GM12878 (cell line): ENCODE results near the gene LUM. TPM values are rescaled to one million over a fixed set of nuclear protein-coding genes. Genes with fewer than 3 reads are reported as not detected.

ENCODE experiments used
- ATAC-seq: fragments of 200-7000 bp; cut with Tn5 transposase; 3 replicates; pipeline ENCODE4 v1.9.1; 2020; ENCODE audit warnings: mild to moderate bottlenecking, moderate library complexity
- BruUV-seq: library from RNA; stranded (reverse); fragments of 400-500 nt; replicated peaks from 2 replicates; lab custom pipeline; 2021; lab: Mats Ljungman, UMichigan
- CTCF ChIA-PET: fragments of 300-600 bp; sonication (Branson Sonifier 250); formaldehyde crosslinking; extraction: SDS; loops from one replicate; lab custom pipeline; 2021; ENCODE audit warnings: inconsistent platforms; lab: Yijun Ruan, JAX
- POLR2A ChIA-PET: fragments of 350-600 bp; formaldehyde crosslinking; extraction: SDS; loops from one replicate; lab custom pipeline; 2021; ENCODE audit warnings: inconsistent platforms; lab: Charles Lee
- RAD21 ChIA-PET: fragments of 300-600 bp; sonication (Branson Sonifier 250); formaldehyde crosslinking; loops from one replicate; lab custom pipeline; 2023; ENCODE audit warnings: antibody characterized with exemption; ENCODE audit not compliant: unreplicated experiment; lab: Charles Lee
- SMC1A ChIA-PET: fragments of 300-600 bp; sonication (Branson Sonifier 250); formaldehyde crosslinking; loops from one replicate; lab custom pipeline; 2023; ENCODE audit not compliant: unreplicated experiment, uncharacterized antibody; lab: Charles Lee
- DNase-seq: peaks from one replicate; pipeline ENCODE4 v3.0.0-alpha.2; 2011; ENCODE audit warnings: low read depth, low spot score
- FAIRE-seq: peaks from 3 replicates; lab custom pipeline; 2011; peaks lifted over from hg19 to GRCh38; lab: Jason Lieb, UNC
- H2AFZ ChIP-seq: 2 replicates; pipeline ENCODE4 v1.6.0; 2011; ENCODE audit warnings: low read depth, low read length, control low read depth; ENCODE audit not compliant: control insufficient read depth
- H3K27ac ChIP-seq: 2 replicates; pipeline ENCODE4 v1.5.1; 2011; ENCODE audit warnings: control low read depth; ENCODE audit not compliant: control insufficient read depth, insufficient read depth
- H3K27me3 ChIP-seq, 2 experiments: replicated peaks in 1 of 2; 2 replicates each; pipeline versions ENCODE4 v1.6.0 to v1.6.1; 2011; ENCODE audit warnings: low read length in 1 of 2; ENCODE audit not compliant: control insufficient read depth in 2 of 2, insufficient read depth in 2 of 2
- H3K36me3 ChIP-seq, 2 experiments: 2 replicates each; pipeline ENCODE4 v1.5.1; 2011; ENCODE audit warnings: low read length in 1 of 2; ENCODE audit not compliant: control insufficient read depth in 2 of 2, insufficient read depth in 2 of 2
- H3K4me1 ChIP-seq: 2 replicates; pipeline ENCODE4 v1.6.1; 2011; ENCODE audit warnings: mild to moderate bottlenecking, low read length, moderate library complexity, mixed read lengths; ENCODE audit not compliant: control insufficient read depth, insufficient read depth
- H3K4me2 ChIP-seq: 2 replicates; pipeline ENCODE4 v1.6.0; 2011; ENCODE audit warnings: control low read depth; ENCODE audit not compliant: control insufficient read depth, insufficient read depth
- H3K4me3 ChIP-seq: fragments of 200-600 bp; sonication (generic); 2 replicates; pipeline ENCODE4 v1.5.1; 2016
- H3K79me2 ChIP-seq: 2 replicates; pipeline ENCODE4 v1.6.0; 2011; ENCODE audit warnings: low read length; ENCODE audit not compliant: control insufficient read depth, insufficient read depth
- H3K9ac ChIP-seq: 2 replicates; pipeline ENCODE4 v1.8.0; 2011; ENCODE audit warnings: low read length, control low read depth, mixed read lengths; ENCODE audit not compliant: control insufficient read depth, insufficient read depth
- H3K9me3 ChIP-seq: replicated peaks from 3 replicates; pipeline ENCODE4 v1.5.1; 2011; ENCODE audit warnings: mild to moderate bottlenecking, low read length; ENCODE audit not compliant: control insufficient read depth, insufficient read depth
- H4K20me1 ChIP-seq: 2 replicates; pipeline ENCODE4 v1.6.0; 2011; ENCODE audit not compliant: control insufficient read depth, insufficient read depth
- BHLHE40 ChIP-seq, 2 experiments: fragments of 450-650 bp in 1 of 2; IDR thresholded peaks; 2 replicates each; pipeline ENCODE4 v1.6.1; 2011 to 2017; ENCODE audit warnings: low read depth in 2 of 2, borderline replicate concordance in 1 of 2, improper control_type of control experiment in 1 of 2, low read length in 1 of 2, mild to moderate bottlenecking in 1 of 2
- CBX5 ChIP-seq: sonication (generic); IDR thresholded peaks from 2 replicates; pipeline ENCODE4 v1.6.1; 2016; ENCODE audit warnings: low read depth, moderate library complexity, mild to moderate bottlenecking, inconsistent platforms
- E2F4 ChIP-seq: IDR thresholded peaks from 2 replicates; pipeline ENCODE4 v1.6.1; 2012; ENCODE audit warnings: low read depth, low read length, improper control_type of control experiment
- ESRRA ChIP-seq: IDR thresholded peaks from 2 replicates; pipeline ENCODE4 v1.6.1; 2012; ENCODE audit warnings: mild to moderate bottlenecking, low read length, improper control_type of control experiment
- FOS ChIP-seq: IDR thresholded peaks from 3 replicates; pipeline ENCODE4 v1.6.1; 2011; ENCODE audit warnings: borderline replicate concordance; ENCODE audit not compliant: insufficient read length; ENCODE audit errors: extremely low read depth
- HCFC1 ChIP-seq: fragments of 150-350 bp; IDR thresholded peaks from 2 replicates; pipeline ENCODE4 v1.6.1; 2014; ENCODE audit warnings: low read length
- HDGF ChIP-seq: fragments of 450-650 bp; IDR thresholded peaks from 2 replicates; pipeline ENCODE4 v1.6.1; 2016; ENCODE audit warnings: antibody characterized with exemption
- KAT2A ChIP-seq: conservative IDR thresholded peaks from 2 replicates; pipeline ENCODE4 v1.6.1; 2011; ENCODE audit warnings: low read depth, low read length; ENCODE audit not compliant: control insufficient read depth
- LARP7 ChIP-seq: fragments of 450-650 bp; IDR thresholded peaks from 2 replicates; pipeline ENCODE4 v1.6.1; 2017; ENCODE audit warnings: mild to moderate bottlenecking
- MEF2A ChIP-seq: IDR thresholded peaks from 2 replicates; pipeline ENCODE4 v1.6.1; 2011; ENCODE audit warnings: low read depth, mild to moderate bottlenecking, low read length, moderate library complexity; ENCODE audit not compliant: insufficient read depth
- MTA2 ChIP-seq: fragments of 450-650 bp; IDR thresholded peaks from 2 replicates; pipeline ENCODE4 v1.6.1; 2016; ENCODE audit warnings: low read depth, mild to moderate bottlenecking, moderate library complexity
- PAX8 ChIP-seq: fragments of 450-650 bp; IDR thresholded peaks from 2 replicates; pipeline ENCODE4 v1.6.1; 2017; ENCODE audit warnings: mild to moderate bottlenecking, moderate library complexity
- SREBF2 ChIP-seq: IDR thresholded peaks from 2 replicates; pipeline ENCODE4 v1.6.1; 2012; ENCODE audit warnings: mild to moderate bottlenecking, low read length
- USF1 ChIP-seq: IDR thresholded peaks from 2 replicates; pipeline ENCODE4 v1.6.1; 2011; ENCODE audit warnings: borderline replicate concordance, low read depth, mild to moderate bottlenecking, moderate library complexity, mixed read lengths, low read length; ENCODE audit not compliant: insufficient read depth; ENCODE audit errors: extremely low read length
- YBX1 ChIP-seq: fragments of 450-650 bp; IDR thresholded peaks from 2 replicates; pipeline ENCODE4 v1.6.1; 2016; ENCODE audit warnings: antibody characterized with exemption
- ZNF384 ChIP-seq: IDR thresholded peaks from 2 replicates; pipeline ENCODE4 v1.6.1; 2012; ENCODE audit warnings: low read depth, mild to moderate bottlenecking, low read length, improper control_type of control experiment, borderline replicate concordance
- ZNF622 ChIP-seq: fragments of 450-650 bp; IDR thresholded peaks from 2 replicates; pipeline ENCODE4 v1.6.1; 2017; ENCODE audit warnings: mild to moderate bottlenecking, inconsistent platforms
- in situ Hi-C: fragments of 300-500 bp; cut with MboI; formaldehyde crosslinking; loops from 9 replicates; pipeline ENCODE4 v1.14.3; 2018; ENCODE audit warnings: mixed read lengths
- intact Hi-C: fragments of 100-400 bp; cut with micrococcal nuclease; formaldehyde crosslinking; loops from one replicate; pipeline ENCODE4 v1.14.2; 2022; ENCODE audit not compliant: unreplicated experiment
- polyA plus RNA-seq, 11 experiments: library from polyadenylated mRNA; depleted of rRNA in 4 of 11; unstranded in 6 of 11; stranded (reverse) in 5 of 11; fragments of >200 nt; fragmentation: Nextera tagmentation in 4 of 11; fragmentation: Illumina TruSeq in 1 of 11; extraction: Ambion mirVana in 4 of 11; extraction: Trizol in 1 of 11; gene quantifications; 1 replicate in 1 of 11; 2 replicates in 10 of 11; pipeline versions ENCODE4 v1.2.1 to v1.2.3, GENCODE V29; 2011 to 2016; ENCODE audit warnings: inconsistent platforms in 2 of 11, missing spikeins in 2 of 11, low read depth in 1 of 11
- total RNA-seq, 4 experiments: library from RNA; depleted of rRNA in 3 of 4; stranded (reverse); fragments of >200 nt in 3 of 4; fragmentation: Illumina TruSeq in 1 of 4; extraction: Trizol in 1 of 4; gene quantifications; 2 replicates each; pipeline versions ENCODE4 v1.2.1 to v1.2.3, GENCODE V29; 2013 to 2021
- TF ChIP-seq, protein P1 (sequence below): fragments of 450-650 bp; conservative IDR thresholded peaks from 2 replicates; pipeline ENCODE4 v1.6.1; 2017; ENCODE audit warnings: mild to moderate bottlenecking, moderate library complexity
- TF ChIP-seq, protein P2 (sequence below): IDR thresholded peaks from 2 replicates; pipeline ENCODE4 v1.6.1; 2011; ENCODE audit warnings: low read depth, mild to moderate bottlenecking, low read length, moderate library complexity, borderline replicate concordance; ENCODE audit errors: extremely low read depth

LUM gene
- total and polyA plus RNA-seq, 10 of the 15 experiments (the other 5 are each of a cell fraction or from before 2014, with no cell fraction given): 0.09 to 0.31 TPM; not detected in 8

GRCh38 chr12:91111366-91112325 lies at the start of gene LUM (continued):
- no peak for TF ChIP-seq ZNF384

DNA sequence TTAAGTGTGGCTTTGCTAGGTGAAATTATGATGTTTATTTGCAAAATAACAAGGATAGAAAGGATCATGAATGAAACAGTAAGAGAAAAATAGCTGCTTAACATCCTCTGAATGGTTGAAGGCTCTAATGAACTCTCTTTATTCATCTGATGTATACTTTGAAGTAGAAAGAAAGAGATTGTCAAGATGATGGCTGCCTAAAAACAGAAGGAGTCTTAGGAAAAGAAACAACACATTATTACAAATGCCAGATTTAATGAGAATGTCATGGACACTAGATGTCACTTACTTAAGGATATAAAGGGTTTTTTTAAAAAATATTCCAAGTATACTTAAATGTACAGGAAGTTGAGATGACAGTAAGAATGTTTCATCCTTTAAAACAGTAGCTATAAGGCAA lies 49.7 kb upstream of the LUM start:
- no TSS peak for BruUV-seq

More for the DNA sequence above, 49.7 kb upstream of the LUM start:
- Histone ChIP-seq H3K36me3 (no peaks in the 10 kb centered on the region), H3K27me3 (no peaks in the 10 kb centered on the region), H3K4me3 (no peak overlapping the region), H4K20me1 (no peaks in the 10 kb centered on the region), H3K79me2 (no peaks in the 10 kb centered on the region), H3K9me3 (no peaks in the 10 kb centered on the region), H3K4me2 (no peak overlapping the region), H3K9ac (no peak overlapping the region)
- in situ Hi-C loops (no loop called here), intact Hi-C loops (no loop called here)
- ChIA-PET RAD21 (no interaction called here), POLR2A (interaction anchor here (0.5 kb wide), 1 partner anchor 1172 kb away, joined by 4 read pairs; no protein-coding TSS in a partner anchor)
- ATAC-seq: no peak
- no peak for DNase-seq
- TF ChIP-seq MTA2 (no peak), YBX1 (no peak), PAX8 (no peak), E2F4 (no peak), MEF2A (no peak), ZNF622 (no peak), HCFC1 (no peak), CBX5 (no peak), HDGF (no peak), USF1 (no peak), ESRRA (no peak), FOS (no peak), SREBF2 (no peak), KAT2A (no peak), LARP7 (no peak), BHLHE40 (IDR thresholded peaks at IDR 0.05; ENCODE audit: borderline replicate concordance in 1 of 2, low read depth in 2 of 2, low read length in 1 of 2) (no peak)
- TF ChIP-seq, protein P1, sequence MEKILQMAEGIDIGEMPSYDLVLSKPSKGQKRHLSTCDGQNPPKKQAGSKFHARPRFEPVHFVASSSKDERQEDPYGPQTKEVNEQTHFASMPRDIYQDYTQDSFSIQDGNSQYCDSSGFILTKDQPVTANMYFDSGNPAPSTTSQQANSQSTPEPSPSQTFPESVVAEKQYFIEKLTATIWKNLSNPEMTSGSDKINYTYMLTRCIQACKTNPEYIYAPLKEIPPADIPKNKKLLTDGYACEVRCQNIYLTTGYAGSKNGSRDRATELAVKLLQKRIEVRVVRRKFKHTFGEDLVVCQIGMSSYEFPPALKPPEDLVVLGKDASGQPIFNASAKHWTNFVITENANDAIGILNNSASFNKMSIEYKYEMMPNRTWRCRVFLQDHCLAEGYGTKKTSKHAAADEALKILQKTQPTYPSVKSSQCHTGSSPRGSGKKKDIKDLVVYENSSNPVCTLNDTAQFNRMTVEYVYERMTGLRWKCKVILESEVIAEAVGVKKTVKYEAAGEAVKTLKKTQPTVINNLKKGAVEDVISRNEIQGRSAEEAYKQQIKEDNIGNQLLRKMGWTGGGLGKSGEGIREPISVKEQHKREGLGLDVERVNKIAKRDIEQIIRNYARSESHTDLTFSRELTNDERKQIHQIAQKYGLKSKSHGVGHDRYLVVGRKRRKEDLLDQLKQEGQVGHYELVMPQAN: no peak
- TF ChIP-seq, protein P2, sequence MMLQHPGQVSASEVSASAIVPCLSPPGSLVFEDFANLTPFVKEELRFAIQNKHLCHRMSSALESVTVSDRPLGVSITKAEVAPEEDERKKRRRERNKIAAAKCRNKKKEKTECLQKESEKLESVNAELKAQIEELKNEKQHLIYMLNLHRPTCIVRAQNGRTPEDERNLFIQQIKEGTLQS: no peak
- TF ChIP-seq, all 136 proteins: peak for 0
- ChIA-PET CTCF (interaction anchor here (1.0 kb wide), 1 partner anchor 165 kb away, joined by 3 read pairs; no protein-coding TSS in a partner anchor), SMC1A (interaction anchor here (0.8 kb wide), 1 partner anchor 145 kb away, joined by 3 read pairs; no protein-coding TSS in a partner anchor)
- Histone ChIP-seq H2AFZ (no peak overlapping the region), H3K4me1 (no peaks in the 10 kb centered on the region), H3K27ac (no peak overlapping the region)
- FAIRE-seq: no peak
